Smooth muscle cell (in vitro differentiated cells): ENCODE data around the gene SHLD2. TPM values are rescaled to one million over a fixed set of nuclear protein-coding genes. Genes with fewer than 3 reads are reported as not detected.

ENCODE experiments used
- DNase-seq: peaks from one replicate; lab custom pipeline; 2025; ENCODE audit not compliant: unreplicated experiment; lab: John Stamatoyannopoulos, UW
- H2AFZ ChIP-seq: fragments of 200-600 bp; sonication (generic); 2 replicates; pipeline ENCODE4 v1.6.0; 2016; ENCODE audit warnings: antibody characterized with exemption, low read depth, mild to moderate bottlenecking
- H3F3A ChIP-seq: fragments of 200-600 bp; sonication (generic); 2 replicates; pipeline ENCODE4 v1.6.0; 2017; ENCODE audit warnings: antibody characterized with exemption, low read depth
- H3K27ac ChIP-seq: fragments of 200-600 bp; sonication (generic); 2 replicates; pipeline ENCODE4 v1.5.1; 2016; ENCODE audit warnings: low read depth, mild to moderate bottlenecking
- H3K27me3 ChIP-seq: fragments of 200-600 bp; sonication (generic); 2 replicates; pipeline ENCODE4 v1.6.1; 2016; ENCODE audit warnings: low read depth, mild to moderate bottlenecking
- H3K36me3 ChIP-seq: fragments of 200-600 bp; sonication (generic); 2 replicates; pipeline ENCODE4 v1.5.1; 2016; ENCODE audit warnings: low read depth
- H3K4me1 ChIP-seq: fragments of 200-600 bp; sonication (generic); 2 replicates; pipeline ENCODE4 v1.5.1; 2016; ENCODE audit warnings: low read depth
- H3K4me2 ChIP-seq: fragments of 200-600 bp; sonication (generic); 2 replicates; pipeline ENCODE4 v1.6.0; 2016; ENCODE audit warnings: mild to moderate bottlenecking
- H3K4me3 ChIP-seq: fragments of 200-600 bp; sonication (generic); 2 replicates; pipeline ENCODE4 v1.5.1; 2016; ENCODE audit warnings: mild to moderate bottlenecking
- H3K79me2 ChIP-seq: fragments of 200-600 bp; sonication (generic); 2 replicates; pipeline ENCODE4 v1.6.0; 2016; ENCODE audit warnings: low read depth, mild to moderate bottlenecking
- H3K9ac ChIP-seq: fragments of 200-600 bp; sonication (generic); 2 replicates; pipeline ENCODE4 v1.6.0; 2016; ENCODE audit warnings: low read depth
- H3K9me3 ChIP-seq: fragments of 200-600 bp; sonication (generic); replicated peaks from 2 replicates; pipeline ENCODE4 v1.5.1; 2016; ENCODE audit warnings: low read depth
- H4K20me1 ChIP-seq: fragments of 200-600 bp; sonication (generic); 2 replicates; pipeline ENCODE4 v1.6.0; 2016; ENCODE audit warnings: low read depth
- CTCF ChIP-seq: fragments of 200-600 bp; sonication (generic); IDR thresholded peaks from 2 replicates; pipeline ENCODE4 v1.5.1; 2017; ENCODE audit warnings: borderline replicate concordance, mild to moderate bottlenecking, antibody characterized with exemption; ENCODE audit not compliant: insufficient read depth, poor library complexity, severe bottlenecking
- WGBS: methylation state at CpG from one replicate; pipeline ENCODE4 v1.1.7; 2016; ENCODE audit warnings: low lambda C conversion rate; 5-methylcytosine and 5-hydroxymethylcytosine counted together
- polyA plus RNA-seq: library from polyadenylated mRNA; unstranded; fragments of >200 nt; fragmentation: Nextera tagmentation; extraction: Ambion mirVana; gene quantifications from 2 replicates; pipeline ENCODE4 v1.2.1, GENCODE V29; 2016
- total RNA-seq: library from RNA; depleted of rRNA; stranded (reverse); fragments of >200 nt; gene quantifications from 2 replicates; pipeline ENCODE4 v1.2.3, GENCODE V29; 2014

SHLD2 gene, protein sequence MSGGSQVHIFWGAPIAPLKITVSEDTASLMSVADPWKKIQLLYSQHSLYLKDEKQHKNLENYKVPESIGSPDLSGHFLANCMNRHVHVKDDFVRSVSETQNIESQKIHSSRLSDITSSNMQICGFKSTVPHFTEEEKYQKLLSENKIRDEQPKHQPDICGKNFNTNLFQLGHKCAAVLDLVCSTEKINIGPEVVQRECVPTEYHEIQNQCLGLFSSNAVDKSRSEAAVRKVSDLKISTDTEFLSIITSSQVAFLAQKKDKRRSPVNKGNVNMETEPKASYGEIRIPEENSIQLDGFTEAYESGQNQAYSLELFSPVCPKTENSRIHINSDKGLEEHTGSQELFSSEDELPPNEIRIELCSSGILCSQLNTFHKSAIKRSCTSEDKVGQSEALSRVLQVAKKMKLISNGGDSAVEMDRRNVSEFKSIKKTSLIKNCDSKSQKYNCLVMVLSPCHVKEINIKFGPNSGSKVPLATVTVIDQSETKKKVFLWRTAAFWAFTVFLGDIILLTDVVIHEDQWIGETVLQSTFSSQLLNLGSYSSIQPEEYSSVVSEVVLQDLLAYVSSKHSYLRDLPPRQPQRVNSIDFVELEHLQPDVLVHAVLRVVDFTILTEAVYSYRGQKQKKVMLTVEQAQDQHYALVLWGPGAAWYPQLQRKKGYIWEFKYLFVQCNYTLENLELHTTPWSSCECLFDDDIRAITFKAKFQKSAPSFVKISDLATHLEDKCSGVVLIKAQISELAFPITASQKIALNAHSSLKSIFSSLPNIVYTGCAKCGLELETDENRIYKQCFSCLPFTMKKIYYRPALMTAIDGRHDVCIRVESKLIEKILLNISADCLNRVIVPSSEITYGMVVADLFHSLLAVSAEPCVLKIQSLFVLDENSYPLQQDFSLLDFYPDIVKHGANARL
- total RNA-seq (20.0 and 22.6 TPM in 2 replicates), polyA plus RNA-seq (8.8 and 10.4 TPM in 2 replicates)

DNA sequence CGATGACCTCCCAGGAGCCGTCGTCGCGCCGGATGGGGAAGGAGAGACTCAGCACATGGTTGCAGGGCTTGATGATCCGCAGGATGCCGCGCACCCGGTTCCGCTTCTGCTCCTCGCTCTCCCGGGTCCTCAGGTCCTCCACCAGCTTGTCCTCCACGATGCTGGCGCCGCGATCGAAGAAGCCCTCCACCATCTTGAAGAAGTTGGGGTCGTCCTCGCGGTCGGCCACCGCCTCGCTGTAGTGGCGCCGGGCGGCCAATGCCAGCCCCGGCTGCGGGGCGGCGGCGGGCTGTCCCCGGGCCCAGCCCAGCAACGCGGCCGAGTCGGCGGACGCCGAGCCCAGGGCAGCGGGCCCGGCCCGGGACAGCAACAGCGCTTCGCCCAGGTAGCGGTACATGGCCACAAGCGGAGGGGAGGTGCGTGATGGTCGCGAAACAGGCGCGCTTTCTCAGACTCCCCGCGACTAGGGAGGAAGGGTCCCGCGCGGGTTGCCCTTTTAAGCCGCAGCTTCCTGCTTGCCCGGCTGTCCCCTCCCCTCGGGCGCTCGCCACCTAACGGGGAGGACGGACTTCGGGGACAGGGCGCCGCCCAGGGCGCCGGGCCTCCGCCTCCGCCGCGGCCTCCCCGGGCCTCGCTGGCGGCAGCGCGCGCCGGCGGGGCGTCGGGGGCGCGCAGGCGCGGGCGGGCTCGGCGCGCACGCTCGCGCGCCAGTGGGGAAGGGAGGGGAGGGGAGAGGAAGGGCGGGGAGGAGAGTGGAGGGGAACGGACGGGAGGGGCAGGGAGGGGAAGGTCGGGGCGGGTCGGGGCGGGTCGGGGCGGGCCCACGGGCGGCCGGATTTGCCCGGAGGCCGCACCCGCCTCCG, at the start of gene SHLD2, which contains the start of gene GLUD1:
Gene SHLD2, plus strand, starts transcription at position 834 of the 863 bp plus-strand sequence. CDS start 56,149 bp downstream, outside the sequence.
Gene GLUD1, minus strand, starts transcription at position 471 of the 863 bp plus-strand sequence. Its CDS starts 74 bp downstream, at position 397.
- no peak for TF ChIP-seq CTCF
- Histone ChIP-seq H3K9me3 (no peaks in the 10 kb centered on the region), H3K27me3 (no peaks in the 10 kb centered on the region), H3K36me3 (no peaks in the 10 kb centered on the region), H3K4me3 (peak within 1 kb of the TSS; percentile 65), H3K9ac (peak within 1 kb of the TSS; percentile 94), H4K20me1 (peaks cover 43% of the 10 kb centered on the region), H3K4me1 (peaks cover 31% of the 10 kb centered on the region), H3K4me2 (peak within 1 kb of the TSS; percentile 87), H2AFZ (peak within 1 kb of the TSS; percentile 61), H3F3A (peaks cover 7% of the 10 kb centered on the region), H3K79me2 (peaks cover 64% of the 10 kb centered on the region), H3K27ac (peak within 1 kb of the TSS; percentile 94)
- peak; percentile 93 for DNase-seq
- 1% methylated on average over 82 of the region's 111 CpGs for WGBS

DNA sequence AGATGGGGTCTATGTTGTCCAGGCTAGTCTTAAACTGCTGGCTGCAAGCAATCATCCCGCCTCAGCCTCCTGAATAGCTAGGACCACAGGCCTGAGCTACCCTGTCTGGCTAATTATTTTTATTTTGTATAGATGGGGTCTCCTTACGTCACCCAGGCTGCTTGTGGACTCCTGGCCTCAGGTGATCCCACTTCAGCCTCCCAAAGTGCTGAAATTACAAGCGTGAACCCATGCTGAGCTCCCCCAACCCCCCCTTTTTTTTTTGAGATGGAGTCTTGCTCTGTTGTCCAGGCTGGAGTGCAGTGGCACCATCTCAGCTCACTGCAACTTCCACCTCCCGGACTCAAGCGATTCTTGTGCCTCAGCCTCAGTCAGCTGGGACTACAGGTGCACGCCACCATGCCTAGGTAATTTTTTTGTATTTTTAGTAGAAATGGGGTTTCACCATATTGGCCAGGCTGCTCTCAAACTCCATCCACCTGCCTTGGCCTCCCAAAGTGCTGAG, 49.5 kb upstream of the SHLD2 start:
- Histone ChIP-seq H3F3A (no peaks in the 10 kb centered on the region), H3K36me3 (no peaks in the 10 kb centered on the region), H3K9me3 (no peaks in the 10 kb centered on the region), H2AFZ (no peak overlapping the region), H3K79me2 (no peaks in the 10 kb centered on the region), H3K4me2 (no peak overlapping the region), H3K27me3 (no peaks in the 10 kb centered on the region), H4K20me1 (no peaks in the 10 kb centered on the region), H3K4me1 (no peaks in the 10 kb centered on the region), H3K9ac (no peak overlapping the region), H3K27ac (no peak overlapping the region), H3K4me3 (no peak overlapping the region)
- WGBS: 83% methylated on average over 6 of the region's 6 CpGs
- DNase-seq: no peak
- TF ChIP-seq CTCF: no peak

- Histone ChIP-seq H3K27ac (no peak overlapping the region), H3F3A (peaks cover 10% of the 10 kb centered on the region), H3K4me2 (no peak overlapping the region), H3K4me1 (peaks cover 11% of the 10 kb centered on the region), H3K79me2 (no peaks in the 10 kb centered on the region), H2AFZ (no peak overlapping the region), H3K36me3 (peaks cover 26% of the 10 kb centered on the region), H3K27me3 (no peaks in the 10 kb centered on the region), H4K20me1 (no peaks in the 10 kb centered on the region), H3K4me3 (no peak overlapping the region), H3K9ac (no peak overlapping the region), H3K9me3 (no peaks in the 10 kb centered on the region)
- 97% methylated on average over 3 of the region's 3 CpGs for WGBS
- DNase-seq: no peak
- no peak for TF ChIP-seq CTCF
Observed at GRCh38 chr10:87053111-87053510, 41.9 kb upstream of the SHLD2 start.
